ENCODE data around the gene TGM5.
"Not testable (repeated sequence)": the region's sequence is repeated elsewhere in the genome, so short reads cannot be mapped to it uniquely, and the experiment has no call there.

The TGM5 gene

GRCh38 chr15:43275740-43276562 is 9.2 kb upstream of the TGM5 start:
- no peak for DNase-seq

- no peak for DNase-seq
Observed at GRCh38 chr15:43274136-43274535, 7.4 kb upstream of the TGM5 start.

GRCh38 chr15:43273243-43273642 is 6.5 kb upstream of the TGM5 start:
- no peak for DNase-seq

GRCh38 chr15:43271908-43272307 is 5.2 kb upstream of the TGM5 start:
- DNase-seq, result not testable (repeated sequence)

- DNase-seq, result peak; percentile 11
Observed at GRCh38 chr15:43270676-43271306, 4.1 kb upstream of the TGM5 start.

GRCh38 chr15:43270113-43270665 is 3.5 kb upstream of the TGM5 start:
- DNase-seq, result no peak

- DNase-seq, result no peak
Observed at GRCh38 chr15:43268111-43269105, 1.7 kb upstream of the TGM5 start.

- DNase-seq, result no peak
Observed at GRCh38 chr15:43267439-43267838, 711 bp upstream of the TGM5 start.

GRCh38 chr15:43266386-43266785 is 342 bp downstream of the TGM5 start:
- no peak for DNase-seq

- no peak for DNase-seq
Observed at GRCh38 chr15:43260011-43260615, 6.6 kb downstream of the TGM5 start.

GRCh38 chr15:43258781-43259180 is 7.9 kb downstream of the TGM5 start:
- DNase-seq, result no peak

- no peak for DNase-seq
Observed at GRCh38 chr15:43256341-43256740, 10.4 kb downstream of the TGM5 start.

GRCh38 chr15:43255376-43255775 is 11.4 kb downstream of the TGM5 start:
- no peak for DNase-seq

- peak; percentile 24 for DNase-seq
Observed at GRCh38 chr15:43253431-43254403, 13.0 kb downstream of the TGM5 start.

GRCh38 chr15:43251871-43252250 is 14.9 kb downstream of the TGM5 start:
- no peak for DNase-seq

- DNase-seq, result no peak
Observed at GRCh38 chr15:43251185-43251870, 15.4 kb downstream of the TGM5 start.

GRCh38 chr15:43250785-43251184 is 15.9 kb downstream of the TGM5 start:
- no peak for DNase-seq

GRCh38 chr15:43249699-43250203 is 17.0 kb downstream of the TGM5 start:
- DNase-seq, result no peak

GRCh38 chr15:43249236-43249635 is 17.5 kb downstream of the TGM5 start:
- DNase-seq, result no peak

- DNase-seq, result no peak
Observed at GRCh38 chr15:43246261-43246774, 20.4 kb downstream of the TGM5 start.

Measured in CD4-positive, alpha-beta T cell treated with Interleukin-12 subunit alpha and Interleukin-12 subunit beta, for 1 hour (primary cell).